HCT116 (cell line): ENCODE results near the gene BAIAP2. TPM values are rescaled to one million over a fixed set of nuclear protein-coding genes. Genes with fewer than 3 reads are reported as not detected.

Source experiments
- ATAC-seq: fragments of 200-7000 bp; cut with Tn5 transposase; 2 replicates; pipeline ENCODE4 v1.9.1; 2020; ENCODE audit warnings: mild to moderate bottlenecking, moderate library complexity
- BruUV-seq: library from RNA; stranded (reverse); fragments of 400-500 nt; replicated peaks from 2 replicates; lab custom pipeline; 2021; lab: Mats Ljungman, UMichigan
- CTCF ChIA-PET: fragments of 300-600 bp; sonication (Branson Sonifier 250); formaldehyde crosslinking; loops from one replicate; lab custom pipeline; 2021; ENCODE audit warnings: antibody characterized with exemption; lab: Charles Lee
- POLR2A ChIA-PET: fragments of 300-600, 350-600 bp; sonication (Branson Sonifier 250); formaldehyde crosslinking; loops from one replicate; lab custom pipeline; 2021; ENCODE audit warnings: antibody characterized with exemption; lab: Charles Lee
- RAD21 ChIA-PET, 2 experiments: fragments of 300-600 bp; sonication (Branson Sonifier 250); formaldehyde crosslinking; loops; one replicate each; lab custom pipeline; 2023; ENCODE audit warnings: low total read pairs in 2 of 2; ENCODE audit not compliant: uncharacterized antibody in 2 of 2, unreplicated experiment in 2 of 2, low non-redundant PET in 1 of 2; lab: Charles Lee
- DNase-seq: peaks from one replicate; pipeline ENCODE4 v3.0.0-alpha.2; 2010; ENCODE audit warnings: low read depth, low spot score
- H2AFZ ChIP-seq: fragments of 200-600 bp; shearing (Covaris generic), sonication (generic); 2 replicates; pipeline ENCODE4 v1.6.1; 2017; ENCODE audit warnings: low read depth, mixed run types, mixed read lengths, antibody characterized with exemption, low read length; ENCODE audit not compliant: poor library complexity, severe bottlenecking
- H3K27ac ChIP-seq: 2 replicates; pipeline ENCODE4 v1.5.1; 2012; ENCODE audit warnings: low read depth, low read length
- H3K27me3 ChIP-seq: fragments of 200-600 bp; sonication (generic); 2 replicates; pipeline ENCODE4 v1.6.1; 2016; ENCODE audit warnings: mixed run types, low read length, mixed read lengths; ENCODE audit not compliant: insufficient read depth
- H3K36me3 ChIP-seq, 2 experiments: fragments of 200-500 bp in 1 of 2; fragments of 200-600 bp in 1 of 2; sonication (Bioruptor generic) in 1 of 2; sonication (generic) in 1 of 2; 2 replicates each; pipeline versions ENCODE4 v1.5.1 to v1.6.1; 2014 to 2016; ENCODE audit warnings: low read length in 2 of 2, inconsistent platforms in 1 of 2, mixed read lengths in 1 of 2, mixed run types in 1 of 2; ENCODE audit not compliant: insufficient read depth in 2 of 2, control insufficient read depth in 1 of 2
- H3K4me1 ChIP-seq, 2 experiments: fragments of 200-600 bp in 1 of 2; sonication (generic) in 1 of 2; 2 replicates each; pipeline versions ENCODE4 v1.5.1 to v1.6.1; 2012 to 2017; ENCODE audit warnings: low read length in 2 of 2, inconsistent platforms in 1 of 2, mild to moderate bottlenecking in 1 of 2, mixed read lengths in 1 of 2, mixed run types in 1 of 2, moderate library complexity in 1 of 2; ENCODE audit not compliant: insufficient read depth in 2 of 2, control insufficient read depth in 1 of 2
- H3K4me2 ChIP-seq: fragments of 200-600 bp; sonication (generic); 2 replicates; pipeline ENCODE4 v1.6.1; 2017; ENCODE audit warnings: mixed run types, low read length, mixed read lengths
- H3K4me3 ChIP-seq, 2 experiments: fragments of 200-600 bp in 1 of 2; sonication (generic) in 1 of 2; replicated peaks in 1 of 2; 2 replicates each; pipeline ENCODE4 v1.5.1; 2011 to 2016; ENCODE audit warnings: low read length in 2 of 2, control low read depth in 1 of 2, low read depth in 1 of 2, mild to moderate bottlenecking in 1 of 2, mixed read lengths in 1 of 2, mixed run types in 1 of 2
- H3K79me2 ChIP-seq: fragments of 200-600 bp; sonication (generic); 2 replicates; pipeline ENCODE4 v1.6.1; 2017; ENCODE audit warnings: mild to moderate bottlenecking, mixed run types, low read length, moderate library complexity, mixed read lengths; ENCODE audit not compliant: insufficient read depth
- H3K9ac ChIP-seq: fragments of 200-600 bp; sonication (generic); 2 replicates; pipeline ENCODE4 v1.6.1; 2016; ENCODE audit warnings: low read length, mixed read lengths
- H3K9me2 ChIP-seq: fragments of 200-600 bp; sonication (generic), shearing (Covaris generic); 2 replicates; pipeline ENCODE4 v1.6.1; 2017; ENCODE audit warnings: mixed run types, mild to moderate bottlenecking, moderate library complexity; ENCODE audit not compliant: insufficient read depth
- H3K9me3 ChIP-seq, 2 experiments: fragments of 200-500 bp in 1 of 2; fragments of 200-600 bp in 1 of 2; sonication (Bioruptor generic) in 1 of 2; sonication (generic) in 1 of 2; 2 replicates each; pipeline ENCODE4 v1.6.1; 2014 to 2017; ENCODE audit warnings: low read length in 2 of 2, mixed read lengths in 2 of 2, inconsistent platforms in 1 of 2, low read depth in 1 of 2, mild to moderate bottlenecking in 1 of 2, mixed run types in 1 of 2, moderate library complexity in 1 of 2; ENCODE audit not compliant: control insufficient read depth in 1 of 2, insufficient read depth in 1 of 2
- H4K20me1 ChIP-seq: fragments of 200-600 bp; sonication (generic), shearing (Covaris generic); 2 replicates; pipeline ENCODE4 v1.6.1; 2017; ENCODE audit warnings: mixed run types, mild to moderate bottlenecking, moderate library complexity; ENCODE audit not compliant: insufficient read depth
- CEBPB ChIP-seq: IDR thresholded peaks from 2 replicates; pipeline ENCODE4 v1.6.1; 2012; ENCODE audit warnings: low read depth
- EGR1 ChIP-seq: IDR thresholded peaks from 2 replicates; pipeline ENCODE4 v1.6.1; 2012; ENCODE audit warnings: low read depth
- EZH2 ChIP-seq: fragments of 200-600 bp; sonication (generic); IDR thresholded peaks from 2 replicates; pipeline ENCODE4 v1.6.1; 2017; ENCODE audit warnings: antibody characterized with exemption, mixed run types
- EZH2phosphoT487 ChIP-seq: fragments of 200-600 bp; IDR thresholded peaks from 2 replicates; pipeline ENCODE4 v1.6.1; 2018; ENCODE audit warnings: antibody characterized with exemption, borderline replicate concordance
- JUND ChIP-seq: IDR thresholded peaks from 2 replicates; pipeline ENCODE4 v1.6.1; 2012
- MAX ChIP-seq: IDR thresholded peaks from 2 replicates; pipeline ENCODE4 v1.6.1; 2012
- POLR2A ChIP-seq: IDR thresholded peaks from 2 replicates; pipeline ENCODE4 v1.7.0; 2011; ENCODE audit warnings: borderline replicate concordance; ENCODE audit not compliant: insufficient read depth, insufficient read length; ENCODE audit errors: extremely low read depth
- POLR2AphosphoS5 ChIP-seq: IDR thresholded peaks from 2 replicates; pipeline ENCODE4 v1.6.1; 2011; ENCODE audit warnings: mild to moderate bottlenecking, low read depth, low read length, moderate library complexity
- RAD21 ChIP-seq: IDR thresholded peaks from 2 replicates; pipeline ENCODE4 v1.6.1; 2012; ENCODE audit warnings: low read depth, mild to moderate bottlenecking
- REST ChIP-seq: IDR thresholded peaks from 2 replicates; pipeline ENCODE4 v1.6.1; 2012; ENCODE audit warnings: low read depth
- SIN3A ChIP-seq: IDR thresholded peaks from 2 replicates; pipeline ENCODE4 v1.6.1; 2012; ENCODE audit warnings: low read depth
- SP1 ChIP-seq: IDR thresholded peaks from 2 replicates; pipeline ENCODE4 v1.6.1; 2012; ENCODE audit warnings: low read depth
- SRF ChIP-seq: IDR thresholded peaks from 2 replicates; pipeline ENCODE4 v1.6.1; 2012; ENCODE audit warnings: low read depth
- TCF7L2 ChIP-seq: IDR thresholded peaks from 2 replicates; pipeline ENCODE4 v1.7.0; 2011; ENCODE audit warnings: borderline replicate concordance, inconsistent platforms; ENCODE audit not compliant: insufficient read depth, insufficient read length; ENCODE audit errors: extremely low read depth
- YY1 ChIP-seq: IDR thresholded peaks from 2 replicates; pipeline ENCODE4 v1.6.1; 2011; ENCODE audit warnings: low read length, low read depth, moderate library complexity, mild to moderate bottlenecking; ENCODE audit not compliant: insufficient replicate concordance; ENCODE audit errors: extremely low read depth
- ZFX ChIP-seq: fragments of 450-650 bp; IDR thresholded peaks from 2 replicates; pipeline ENCODE4 v1.6.1; 2017
- ZNF274 ChIP-seq: fragments of 200-500 bp; sonication (Bioruptor generic); IDR thresholded peaks from 2 replicates; pipeline ENCODE4 v1.6.1; 2014; ENCODE audit warnings: mild to moderate bottlenecking, low read depth, low read length, inconsistent platforms
- intact Hi-C: fragments of 100-400 bp; cut with micrococcal nuclease; formaldehyde crosslinking; loops from 2 replicates; pipeline ENCODE4 v1.10.0; 2022
- total RNA-seq: library from RNA; stranded (reverse); gene quantifications from one replicate; pipeline ENCODE4 v1.2.1, GENCODE V29; 2021; ENCODE audit not compliant: unreplicated experiment

Gene BAIAP2
- total RNA-seq, 1 experiment from 2014 or later, result 105 TPM

GRCh38 chr17:80992948-80993624 lies 41.9 kb upstream of the BAIAP2 start (continued):
- TF ChIP-seq REST (no peak), SIN3A (no peak), MAX (no peak), POLR2A (no peak)

GRCh38 chr17:80995131-80995530 lies 39.8 kb upstream of the BAIAP2 start:
- TF ChIP-seq JUND (no peak), SRF (no peak), SIN3A (no peak), TCF7L2 (no peak), EGR1 (no peak), SP1 (no peak), YY1 (no peak), ZFX (no peak), EZH2 (no peak), REST (no peak), POLR2A (no peak), POLR2AphosphoS5 (no peak), RAD21 (no peak), CEBPB (no peak), MAX (no peak), ZNF274 (no peak), EZH2phosphoT487 (no peak)
- Histone ChIP-seq H3K36me3 (peaks cover 24 to 36% of the 10 kb centered on the region in 2 experiments; a peak in 3 of 4 replicates), H3K4me1 (peaks cover 16 to 25% of the 10 kb centered on the region in 2 experiments), H3K4me3 (no peak overlapping the region), H3K9me3 (no peaks in the 10 kb centered on the region), H2AFZ (no peak overlapping the region), H4K20me1 (no peaks in the 10 kb centered on the region), H3K4me2 (no peak overlapping the region), H3K9me2 (no peaks in the 10 kb centered on the region), H3K79me2 (peaks cover 9% of the 10 kb centered on the region; the same call in 1 of the 2 replicates), H3K27ac (no peak overlapping the region), H3K27me3 (no peaks in the 10 kb centered on the region), H3K9ac (no peak overlapping the region)
- ChIA-PET RAD21 (no interaction called here), CTCF (no interaction called here), POLR2A (no interaction called here)
- intact Hi-C loops, result no loop called here
- ATAC-seq (no peak), DNase-seq (no peak)
- no TSS peak for BruUV-seq
